Natural killer cell (primary cell): ENCODE data around the gene AMOTL2. TPM values are rescaled to one million over a fixed set of nuclear protein-coding genes. Genes with fewer than 3 reads are reported as not detected.

Experiments used
- ATAC-seq, 3 donors: fragments of 150-1000 bp in 2 of 3; fragments of 200-7000 bp in 1 of 3; cut with Tn5 transposase; 1 replicate in 1 of 3; 2 replicates in 2 of 3; pipeline ENCODE4 v1.10.0; 2021; ENCODE audit warnings: mild to moderate bottlenecking in 2 of 3, moderate library complexity in 2 of 3
- DNase-seq, 2 donors: peaks; one replicate each; pipeline versions ENCODE4 v3.0.0 to v3.0.0-alpha.2; 2013 to 2021; ENCODE audit warnings: mixed read lengths in 1 of 2
- H3K27ac ChIP-seq: one replicate; pipeline ENCODE4 v1.5.1; 2013; ENCODE audit warnings: mild to moderate bottlenecking, low read length
- H3K27me3 ChIP-seq: one replicate; pipeline ENCODE4 v1.6.1; 2013; ENCODE audit warnings: low read length; ENCODE audit not compliant: control insufficient read depth, insufficient read depth
- H3K36me3 ChIP-seq: one replicate; pipeline ENCODE4 v1.6.1; 2013; ENCODE audit warnings: low read length; ENCODE audit not compliant: control insufficient read depth, insufficient read depth
- H3K4me1 ChIP-seq: one replicate; pipeline ENCODE4 v1.6.1; 2013; ENCODE audit warnings: low read length; ENCODE audit not compliant: control insufficient read depth, insufficient read depth
- H3K4me3 ChIP-seq: one replicate; pipeline ENCODE4 v1.5.1; 2013; ENCODE audit warnings: low read length
- H3K9me3 ChIP-seq: one replicate; pipeline ENCODE4 v1.6.1; 2013; ENCODE audit warnings: low read length; ENCODE audit not compliant: control insufficient read depth, insufficient read depth
- H3K27ac Mint-ChIP-seq, 2 donors: one replicate each; pipeline ENCODE4 v1.8.0; 2022; ENCODE audit warnings: mild to moderate bottlenecking in 2 of 2, mixed read lengths in 2 of 2, moderate library complexity in 1 of 2
- H3K27me3 Mint-ChIP-seq, 2 donors: one replicate each; pipeline ENCODE4 v1.8.0; 2022; ENCODE audit warnings: low read depth in 2 of 2, mixed read lengths in 2 of 2
- H3K36me3 Mint-ChIP-seq: one replicate; pipeline ENCODE4 v1.8.0; 2022; ENCODE audit warnings: mixed read lengths
- H3K4me1 Mint-ChIP-seq, 2 donors: one replicate each; pipeline ENCODE4 v1.8.0; 2022; ENCODE audit warnings: mixed read lengths in 2 of 2
- H3K4me3 Mint-ChIP-seq: one replicate; pipeline ENCODE4 v1.8.0; 2022; ENCODE audit warnings: mild to moderate bottlenecking, moderate library complexity, mixed read lengths
- H3K9me3 Mint-ChIP-seq, 2 donors: one replicate each; pipeline ENCODE4 v1.8.0; 2022; ENCODE audit warnings: mixed read lengths in 2 of 2
- WGBS: methylation state at CpG from one replicate; pipeline ENCODE4 v1.1.7; 2013; ENCODE audit warnings: missing lambda C conversion rate; ENCODE audit not compliant: insufficient coverage; 5-methylcytosine and 5-hydroxymethylcytosine counted together
- intact Hi-C: fragments of 100-400 bp; cut with micrococcal nuclease; formaldehyde crosslinking; loops from one replicate; pipeline ENCODE4 v1.14.2; 2022
- total RNA-seq, 4 donors: library from RNA; stranded (reverse); fragments of 120-200 nt in 1 of 4; gene quantifications; one replicate each; pipeline versions ENCODE4 v1.2.3 to v1.2.4, GENCODE V29; 2013 to 2022
- TF ChIP-seq, protein P1 (sequence below): fragments of 200-600 bp; IDR thresholded peaks from one replicate; pipeline ENCODE4 v1.8.0; 2022; ENCODE audit warnings: antibody characterized with exemption

Gene AMOTL2
- total RNA-seq, 3 donors from 2014 or later (not counting 1 experiment from before 2014, with no cell fraction given) = not detected

DNA sequence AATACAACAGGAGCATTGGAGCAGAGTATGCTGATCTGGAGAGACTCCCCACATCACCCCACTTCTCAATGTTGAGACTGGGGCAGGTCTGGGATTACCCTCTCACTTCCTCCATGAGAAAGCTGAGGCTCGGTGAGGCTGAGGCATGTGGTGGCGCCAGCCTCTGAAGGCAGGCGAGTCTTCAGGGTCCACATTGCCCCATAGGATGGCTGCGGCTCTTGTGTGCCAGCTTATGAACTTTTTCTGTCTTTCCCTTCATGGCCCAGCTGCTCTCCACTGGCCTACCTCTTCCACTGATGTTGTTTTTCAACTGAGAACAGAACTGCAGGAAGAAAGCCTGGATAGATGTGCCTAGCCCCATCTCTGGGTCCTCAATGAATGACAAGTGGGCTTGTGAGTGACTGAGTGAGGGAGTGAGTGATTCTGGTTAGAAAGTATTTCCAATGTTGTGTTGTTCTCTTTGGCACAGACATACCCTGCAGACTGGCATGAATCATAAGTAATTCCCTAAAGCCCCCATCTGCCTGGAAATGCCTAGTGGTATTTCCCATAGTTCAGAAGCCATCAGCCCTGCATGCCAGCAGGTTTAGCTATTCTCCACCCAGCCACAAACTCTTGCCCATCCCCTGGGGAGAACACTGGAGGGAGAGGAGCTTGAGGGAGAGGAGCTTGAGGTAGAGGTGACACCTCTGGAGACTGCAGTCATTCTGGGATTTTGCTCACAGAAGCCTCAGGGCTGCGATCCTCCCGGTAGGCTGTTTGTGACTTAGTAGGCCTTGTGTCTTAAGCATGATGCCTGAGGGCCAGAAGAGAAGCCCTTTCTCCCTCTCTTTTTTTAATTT lies 56.9 kb downstream of the AMOTL2 start:
- H3K9me3 ChIP-seq = no peaks in the 10 kb centered on the region
- Mint-ChIP-seq H3K27ac (no peak overlapping the region), H3K4me1 (peaks cover 0 to 5% of the 10 kb centered on the region in 2 donors), H3K9me3 (no peaks in the 10 kb centered on the region), H3K4me3 (no peak overlapping the region), H3K27me3 (peaks cover 22 to 23% of the 10 kb centered on the region in 2 donors), H3K36me3 (no peaks in the 10 kb centered on the region)
- H3K36me3 ChIP-seq = no peaks in the 10 kb centered on the region
- DNase-seq = no peak
- intact Hi-C loops = no loop called here
- H3K27ac ChIP-seq = no peak overlapping the region
- peaks cover 6% of the 10 kb centered on the region for H3K27me3 ChIP-seq
- 93% methylated on average over 6 of the region's 6 CpGs for WGBS
- no peaks in the 10 kb centered on the region for H3K4me1 ChIP-seq
- no peak for ATAC-seq
- TF ChIP-seq, protein P1, sequence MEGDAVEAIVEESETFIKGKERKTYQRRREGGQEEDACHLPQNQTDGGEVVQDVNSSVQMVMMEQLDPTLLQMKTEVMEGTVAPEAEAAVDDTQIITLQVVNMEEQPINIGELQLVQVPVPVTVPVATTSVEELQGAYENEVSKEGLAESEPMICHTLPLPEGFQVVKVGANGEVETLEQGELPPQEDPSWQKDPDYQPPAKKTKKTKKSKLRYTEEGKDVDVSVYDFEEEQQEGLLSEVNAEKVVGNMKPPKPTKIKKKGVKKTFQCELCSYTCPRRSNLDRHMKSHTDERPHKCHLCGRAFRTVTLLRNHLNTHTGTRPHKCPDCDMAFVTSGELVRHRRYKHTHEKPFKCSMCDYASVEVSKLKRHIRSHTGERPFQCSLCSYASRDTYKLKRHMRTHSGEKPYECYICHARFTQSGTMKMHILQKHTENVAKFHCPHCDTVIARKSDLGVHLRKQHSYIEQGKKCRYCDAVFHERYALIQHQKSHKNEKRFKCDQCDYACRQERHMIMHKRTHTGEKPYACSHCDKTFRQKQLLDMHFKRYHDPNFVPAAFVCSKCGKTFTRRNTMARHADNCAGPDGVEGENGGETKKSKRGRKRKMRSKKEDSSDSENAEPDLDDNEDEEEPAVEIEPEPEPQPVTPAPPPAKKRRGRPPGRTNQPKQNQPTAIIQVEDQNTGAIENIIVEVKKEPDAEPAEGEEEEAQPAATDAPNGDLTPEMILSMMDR = no peak
- H3K4me3 ChIP-seq = no peak overlapping the region

DNA sequence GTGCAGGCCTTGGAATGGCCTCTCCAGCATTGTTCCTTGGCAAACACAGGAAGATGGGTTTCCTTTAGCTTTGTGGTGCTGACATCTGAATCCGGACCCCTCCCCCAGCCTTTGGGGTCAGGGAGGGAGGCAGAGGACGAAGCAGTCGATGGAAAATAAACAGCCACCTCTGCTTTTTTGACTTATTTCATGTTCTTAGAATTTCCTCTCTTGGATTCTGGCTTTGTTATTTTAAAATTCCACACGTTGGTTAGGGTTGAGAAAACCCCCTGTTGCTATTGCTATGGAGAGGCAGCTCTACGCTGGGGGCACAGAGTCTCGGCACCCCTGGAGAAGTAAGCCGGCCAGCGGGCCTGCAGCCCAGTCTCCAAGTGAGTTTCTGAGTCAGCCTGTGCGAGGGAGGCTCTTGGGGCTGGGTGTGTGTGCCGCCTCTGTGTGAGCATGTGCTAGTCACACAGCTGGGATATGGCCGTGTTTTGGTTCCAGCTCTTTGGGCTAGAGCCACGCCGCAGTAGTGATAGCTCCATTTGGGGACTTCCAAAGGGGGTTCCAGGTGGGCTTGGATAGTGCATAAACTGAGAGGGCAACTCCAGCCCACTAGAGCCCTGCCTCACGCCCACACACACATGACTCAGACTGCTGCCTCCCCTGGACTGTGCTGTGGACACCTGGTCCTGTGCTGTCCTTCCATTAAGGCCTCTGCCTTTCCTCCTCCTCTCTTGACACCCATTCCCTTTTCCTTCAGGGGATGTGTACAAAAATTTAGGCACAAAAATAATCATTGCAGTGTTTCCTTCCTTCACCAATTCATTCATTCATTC lies 58.8 kb downstream of the AMOTL2 start:
- no peaks in the 10 kb centered on the region for H3K4me1 ChIP-seq
- Mint-ChIP-seq H3K4me1 (peaks cover 0 to 5% of the 10 kb centered on the region in 2 donors), H3K27ac (no peak overlapping the region), H3K9me3 (no peaks in the 10 kb centered on the region), H3K4me3 (no peak overlapping the region), H3K36me3 (no peaks in the 10 kb centered on the region), H3K27me3 (peaks cover 26 to 28% of the 10 kb centered on the region in 2 donors)
- 88% methylated on average over 14 of the region's 14 CpGs for WGBS
- H3K27me3 ChIP-seq = peaks cover 14% of the 10 kb centered on the region
- H3K36me3 ChIP-seq = no peaks in the 10 kb centered on the region
- H3K4me3 ChIP-seq = no peak overlapping the region
- TF ChIP-seq, protein P1 = no peak
- no peak overlapping the region for H3K27ac ChIP-seq
- no peaks in the 10 kb centered on the region for H3K9me3 ChIP-seq
- DNase-seq (no peak), ATAC-seq (no peak)
- intact Hi-C loops = no loop called here

DNA sequence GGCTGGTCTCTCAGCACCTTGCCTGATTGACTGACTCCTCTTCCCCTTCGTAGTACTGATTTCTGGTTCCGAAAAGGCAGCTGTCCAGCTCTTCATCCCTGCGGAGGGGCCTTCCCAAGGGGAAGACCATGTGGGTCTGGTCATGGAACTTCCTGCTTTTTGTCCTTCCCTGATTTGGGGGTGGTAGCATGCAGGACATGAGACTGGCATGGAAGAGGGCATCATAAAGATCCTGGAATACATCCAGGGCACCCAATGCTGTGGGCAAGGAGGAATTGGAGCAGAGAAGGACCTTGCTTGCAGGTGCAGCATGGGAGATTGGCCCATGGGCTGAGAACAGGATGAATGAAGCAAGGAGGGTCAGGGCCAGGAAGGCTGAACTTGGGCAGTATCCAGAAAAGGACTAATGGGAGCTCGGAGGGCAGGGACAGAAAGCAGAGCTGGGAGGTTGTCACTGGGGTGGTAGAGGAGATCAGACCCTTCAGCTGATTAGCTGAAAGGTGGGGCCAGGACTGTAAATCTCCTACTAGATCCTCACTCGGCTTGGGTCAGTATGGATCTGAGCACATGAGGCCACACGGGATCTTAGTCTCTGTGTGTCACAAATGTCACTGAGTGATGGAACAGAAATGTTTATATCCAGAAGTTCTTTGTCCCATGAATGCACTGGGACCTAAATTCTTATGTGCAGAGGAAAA lies 59.5 kb downstream of the AMOTL2 start:
- WGBS = 90% methylated on average over 6 of the region's 6 CpGs
- Histone ChIP-seq H3K36me3 (no peaks in the 10 kb centered on the region), H3K27me3 (peaks cover 14% of the 10 kb centered on the region), H3K27ac (no peak overlapping the region), H3K9me3 (no peaks in the 10 kb centered on the region), H3K4me3 (no peak overlapping the region), H3K4me1 (no peaks in the 10 kb centered on the region)
- Mint-ChIP-seq H3K4me1 (peaks cover 0 to 5% of the 10 kb centered on the region in 2 donors), H3K4me3 (no peak overlapping the region), H3K36me3 (no peaks in the 10 kb centered on the region), H3K9me3 (no peaks in the 10 kb centered on the region), H3K27ac (no peak overlapping the region), H3K27me3 (peaks cover 26 to 28% of the 10 kb centered on the region in 2 donors)
- no peak for ATAC-seq
- TF ChIP-seq, protein P1 = no peak
- no peak for DNase-seq
- intact Hi-C loops = no loop called here
